HepG2 (cell line): Measurements from ENCODE around the gene DDRGK1. TPM values are rescaled to one million over a fixed set of nuclear protein-coding genes. Genes with fewer than 3 reads are reported as not detected.
A peak's percentile ranks its signal among the peaks of the same experiment; 100 is the strongest.

Source experiments
- IKZF4 ChIP-seq: sonication (generic); formaldehyde crosslinking; IDR thresholded peaks from 2 replicates; pipeline ENCODE4 v1.5.1; 2020; ENCODE audit warnings: borderline replicate concordance, mild to moderate bottlenecking, low read depth, missing genetic modification reagents; ENCODE audit errors: not compliant biosample characterization
- MED8 ChIP-seq: sonication (generic); formaldehyde crosslinking; IDR thresholded peaks from 2 replicates; pipeline ENCODE4 v1.8.1; 2023; ENCODE audit warnings: mild to moderate bottlenecking, missing genetic modification reagents; ENCODE audit not compliant: insufficient replicate concordance
- NFIB ChIP-seq: sonication (generic); formaldehyde crosslinking; IDR thresholded peaks from 2 replicates; pipeline ENCODE4 v1.9.0; 2021; ENCODE audit warnings: missing genetic modification reagents, mild to moderate bottlenecking, borderline replicate concordance
- NFKB2 ChIP-seq: sonication (generic); formaldehyde crosslinking; IDR thresholded peaks from 2 replicates; pipeline ENCODE4 v1.4.0; 2020; ENCODE audit warnings: missing genetic modification reagents, borderline replicate concordance
- PBX2 ChIP-seq: IDR thresholded peaks from 2 replicates; pipeline ENCODE4 v1.6.1; 2016; ENCODE audit warnings: control low read depth
- PITX1 ChIP-seq: sonication (generic); formaldehyde crosslinking; IDR thresholded peaks from 2 replicates; pipeline ENCODE4 v1.5.1; 2020; ENCODE audit warnings: mild to moderate bottlenecking, missing genetic modification reagents
- RXRA ChIP-seq: sonication (generic); formaldehyde crosslinking; IDR thresholded peaks from 2 replicates; pipeline ENCODE4 v1.5.1; 2020; ENCODE audit warnings: missing genetic modification reagents
- SIN3A ChIP-seq: IDR thresholded peaks from 2 replicates; pipeline ENCODE4 v1.6.1; 2011; ENCODE audit warnings: low read depth, mild to moderate bottlenecking, control low read depth, low read length, borderline replicate concordance
- SMC3 ChIP-seq: IDR thresholded peaks from 2 replicates; pipeline ENCODE4 v1.6.1; 2011; ENCODE audit warnings: low read length, improper control_type of control experiment
- SYNCRIP ChIP-seq: fragments of 200-400 bp; formaldehyde crosslinking; IDR thresholded peaks from 2 replicates; pipeline ENCODE4 v1.6.1; 2018; ENCODE audit warnings: mild to moderate bottlenecking, low read depth, low read length; ENCODE audit not compliant: insufficient read depth
- XRCC5 ChIP-seq: fragments of 200-400 bp; formaldehyde crosslinking; optimal IDR thresholded peaks from 2 replicates; pipeline ENCODE3; 2017; ENCODE audit warnings: mild to moderate bottlenecking, low read length
- ZBTB44 ChIP-seq: sonication (generic); formaldehyde crosslinking; IDR thresholded peaks from 2 replicates; pipeline ENCODE4 v1.4.0; 2020; ENCODE audit warnings: missing genetic modification reagents
- ZFYVE20 ChIP-seq: sonication (generic); formaldehyde crosslinking; IDR thresholded peaks from 2 replicates; pipeline ENCODE4 v1.8.0; 2023; ENCODE audit warnings: low read depth, mild to moderate bottlenecking, moderate library complexity, missing genetic modification reagents, borderline replicate concordance
- ZNF710 ChIP-seq: sonication (generic); formaldehyde crosslinking; IDR thresholded peaks from 2 replicates; pipeline ENCODE4 v1.5.0; 2020; ENCODE audit warnings: mild to moderate bottlenecking, missing genetic modification reagents, borderline replicate concordance
- ZNF761 ChIP-seq: sonication (generic); formaldehyde crosslinking; conservative IDR thresholded peaks from 2 replicates; pipeline ENCODE4 v1.4.0; 2020; ENCODE audit warnings: mild to moderate bottlenecking, missing genetic modification reagents
- ZNF879 ChIP-seq: sonication (generic); formaldehyde crosslinking; IDR thresholded peaks from 2 replicates; pipeline ENCODE4 v1.8.1; 2023; ENCODE audit warnings: missing genetic modification reagents
- polyA plus RNA-seq, 8 experiments: library from polyadenylated mRNA; depleted of rRNA in 3 of 8; stranded (reverse) in 7 of 8; unstranded in 1 of 8; fragments of >200 nt; fragmentation: Illumina TruSeq in 4 of 8; extraction: Trizol in 4 of 8; gene quantifications; 2 replicates each; pipeline versions ENCODE4 v1.2.1 to v1.2.3, GENCODE V29; 2011 to 2016; ENCODE audit warnings: low read depth in 4 of 8, missing spikeins in 1 of 8, mixed read lengths in 1 of 8; ENCODE audit not compliant: insufficient read depth in 1 of 8
- total RNA-seq, 5 experiments: library from RNA; depleted of rRNA; stranded (reverse); fragments of >200 nt; fragmentation: Illumina TruSeq; extraction: Trizol; gene quantifications; 2 replicates each; pipeline ENCODE4 v1.2.3, GENCODE V29; 2016; ENCODE audit warnings: low read depth in 1 of 5
- TF ChIP-seq, protein P1 (sequence below): sonication (generic); formaldehyde crosslinking; IDR thresholded peaks from 2 replicates; pipeline ENCODE4 v1.4.0; 2020; ENCODE audit warnings: mild to moderate bottlenecking, missing genetic modification reagents
- TF ChIP-seq, protein P2 (sequence below): sonication (generic); formaldehyde crosslinking; IDR thresholded peaks from 2 replicates; pipeline ENCODE4 v1.4.0; 2020; ENCODE audit warnings: missing genetic modification reagents, borderline replicate concordance

DDRGK1 gene
- total and polyA plus RNA-seq, 2 of the 13 experiments (the other 11 are each of a cell fraction or from before 2014, with no cell fraction given): 96.7 to 149 TPM

DNA sequence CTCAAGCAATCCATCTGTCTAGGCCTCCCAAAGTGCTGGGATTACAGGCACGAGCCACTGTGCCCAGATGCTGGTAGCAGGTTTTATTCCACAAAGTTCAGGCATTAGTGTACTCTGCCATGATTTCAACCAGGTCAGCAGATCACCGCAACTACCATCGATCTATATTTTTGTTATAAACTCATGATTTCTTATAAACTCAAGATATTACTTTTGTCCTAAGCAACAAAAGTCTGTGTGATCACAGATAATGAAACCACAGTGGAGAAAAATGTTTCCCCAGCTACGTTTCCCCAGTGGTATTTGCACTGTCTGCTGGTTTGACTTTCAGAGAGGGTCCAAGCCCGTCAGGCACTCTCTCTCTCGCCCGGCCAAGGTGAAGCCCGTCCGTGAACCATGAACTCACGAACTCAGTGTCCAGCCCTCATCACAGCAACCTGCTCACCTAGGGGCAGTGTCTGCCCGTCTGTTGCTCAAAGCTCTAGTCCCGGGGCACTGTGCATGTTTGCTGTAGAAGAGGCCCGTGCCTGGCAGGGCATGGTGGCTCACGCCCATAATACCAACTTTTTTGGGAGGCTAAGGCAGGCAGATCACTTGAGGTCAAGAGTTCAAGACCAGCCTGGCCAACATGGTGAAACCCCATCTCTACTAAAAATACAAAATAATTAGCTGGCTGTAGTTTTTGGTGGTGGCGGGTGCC, 27.6 kb upstream of the DDRGK1 start (continued):
- TF ChIP-seq ZNF710: peak; percentile 91; the same call in 1 of the 2 replicates
- TF ChIP-seq RXRA (CRISPR knock-in tag): peak; percentile 97
- no peak for TF ChIP-seq NFIB
- TF ChIP-seq, protein P1, sequence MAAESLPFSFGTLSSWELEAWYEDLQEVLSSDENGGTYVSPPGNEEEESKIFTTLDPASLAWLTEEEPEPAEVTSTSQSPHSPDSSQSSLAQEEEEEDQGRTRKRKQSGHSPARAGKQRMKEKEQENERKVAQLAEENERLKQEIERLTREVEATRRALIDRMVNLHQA (CRISPR knock-in tag): no peak
- TF ChIP-seq PITX1 (CRISPR knock-in tag): peak; percentile 91
- TF ChIP-seq SIN3A: no peak
- TF ChIP-seq XRCC5: peak; percentile 85
- TF ChIP-seq IKZF4 (CRISPR knock-in tag): peak; percentile 18
- no peak for TF ChIP-seq MED8
- peak; percentile 27; the same call in 1 of the 2 replicates for TF ChIP-seq ZFYVE20 (CRISPR knock-in tag)
- no peak for TF ChIP-seq PBX2 (CRISPR knock-in tag)
- TF ChIP-seq SMC3: no peak; the same call in 1 of the 2 replicates
- TF ChIP-seq, protein P2, sequence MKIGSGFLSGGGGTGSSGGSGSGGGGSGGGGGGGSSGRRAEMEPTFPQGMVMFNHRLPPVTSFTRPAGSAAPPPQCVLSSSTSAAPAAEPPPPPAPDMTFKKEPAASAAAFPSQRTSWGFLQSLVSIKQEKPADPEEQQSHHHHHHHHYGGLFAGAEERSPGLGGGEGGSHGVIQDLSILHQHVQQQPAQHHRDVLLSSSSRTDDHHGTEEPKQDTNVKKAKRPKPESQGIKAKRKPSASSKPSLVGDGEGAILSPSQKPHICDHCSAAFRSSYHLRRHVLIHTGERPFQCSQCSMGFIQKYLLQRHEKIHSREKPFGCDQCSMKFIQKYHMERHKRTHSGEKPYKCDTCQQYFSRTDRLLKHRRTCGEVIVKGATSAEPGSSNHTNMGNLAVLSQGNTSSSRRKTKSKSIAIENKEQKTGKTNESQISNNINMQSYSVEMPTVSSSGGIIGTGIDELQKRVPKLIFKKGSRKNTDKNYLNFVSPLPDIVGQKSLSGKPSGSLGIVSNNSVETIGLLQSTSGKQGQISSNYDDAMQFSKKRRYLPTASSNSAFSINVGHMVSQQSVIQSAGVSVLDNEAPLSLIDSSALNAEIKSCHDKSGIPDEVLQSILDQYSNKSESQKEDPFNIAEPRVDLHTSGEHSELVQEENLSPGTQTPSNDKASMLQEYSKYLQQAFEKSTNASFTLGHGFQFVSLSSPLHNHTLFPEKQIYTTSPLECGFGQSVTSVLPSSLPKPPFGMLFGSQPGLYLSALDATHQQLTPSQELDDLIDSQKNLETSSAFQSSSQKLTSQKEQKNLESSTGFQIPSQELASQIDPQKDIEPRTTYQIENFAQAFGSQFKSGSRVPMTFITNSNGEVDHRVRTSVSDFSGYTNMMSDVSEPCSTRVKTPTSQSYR (CRISPR knock-in tag): peak; percentile 42; the same call in 1 of the 2 replicates
- TF ChIP-seq ZNF879 (CRISPR knock-in tag): no peak
- TF ChIP-seq NFKB2 (CRISPR knock-in tag): peak; percentile 53; the same call in 1 of the 2 replicates
- no peak for TF ChIP-seq ZBTB44 (CRISPR knock-in tag)
- no peak for TF ChIP-seq SYNCRIP
- peak; percentile 79; the same call in 1 of the 2 replicates for TF ChIP-seq ZNF761 (CRISPR knock-in tag)
